ENCODE measurements around the gene PPFIBP2.

PPFIBP2 gene

GRCh38 chr11:7605186-7605943 is 91.6 kb downstream of the PPFIBP2 start:
- Mint-ChIP-seq H3K27ac (no peak overlapping the region), H3K27me3 (no peaks in the 10 kb centered on the region), H3K4me1 (no peaks in the 10 kb centered on the region), H3K9me3 (no peaks in the 10 kb centered on the region), H3K36me3 (peaks cover 10% of the 10 kb centered on the region), H3K4me3 (no peak overlapping the region)
- ATAC-seq (ENCODE audit: low read depth) = no peak
- no peak for DNase-seq (ENCODE audit: low spot score in 2 of 2)

- Mint-ChIP-seq H3K4me1 (no peaks in the 10 kb centered on the region), H3K27ac (no peak overlapping the region), H3K27me3 (no peaks in the 10 kb centered on the region), H3K36me3 (peaks cover 10% of the 10 kb centered on the region), H3K9me3 (no peaks in the 10 kb centered on the region), H3K4me3 (no peak overlapping the region)
- no peak for DNase-seq (ENCODE audit: low spot score in 2 of 2)
- no peak for ATAC-seq (ENCODE audit: low read depth)
Observed at GRCh38 chr11:7606496-7606895, 92.7 kb downstream of the PPFIBP2 start.

GRCh38 chr11:7609015-7609414 is 95.2 kb downstream of the PPFIBP2 start:
- Mint-ChIP-seq H3K36me3 (peaks cover 22% of the 10 kb centered on the region), H3K27ac (no peak overlapping the region), H3K9me3 (no peaks in the 10 kb centered on the region), H3K4me1 (no peaks in the 10 kb centered on the region), H3K4me3 (no peak overlapping the region), H3K27me3 (no peaks in the 10 kb centered on the region)
- ATAC-seq (ENCODE audit: low read depth) = no peak
- DNase-seq (ENCODE audit: low spot score in 2 of 2) = no peak

GRCh38 chr11:7609521-7609920 is 95.7 kb downstream of the PPFIBP2 start:
- Mint-ChIP-seq H3K9me3 (no peaks in the 10 kb centered on the region), H3K4me3 (no peak overlapping the region), H3K27ac (no peak overlapping the region), H3K36me3 (peaks cover 25% of the 10 kb centered on the region), H3K4me1 (no peaks in the 10 kb centered on the region), H3K27me3 (no peaks in the 10 kb centered on the region)
- ATAC-seq (ENCODE audit: low read depth) (no peak), DNase-seq (ENCODE audit: low spot score in 2 of 2) (no peak)

GRCh38 chr11:7610393-7610792 is 96.6 kb downstream of the PPFIBP2 start:
- peaks cover 32% of the 10 kb centered on the region for H3K36me3 Mint-ChIP-seq
- no peaks in the 10 kb centered on the region for H3K27me3 Mint-ChIP-seq
- DNase-seq (ENCODE audit: low spot score in 2 of 2) (no peak), ATAC-seq (ENCODE audit: low read depth) (no peak)
- no peaks in the 10 kb centered on the region for H3K4me1 Mint-ChIP-seq
- H3K9me3 Mint-ChIP-seq = no peaks in the 10 kb centered on the region
- H3K27ac Mint-ChIP-seq = no peak overlapping the region
- no peak overlapping the region for H3K4me3 Mint-ChIP-seq

- Mint-ChIP-seq H3K36me3 (peaks cover 40% of the 10 kb centered on the region), H3K9me3 (no peaks in the 10 kb centered on the region)
Observed at GRCh38 chr11:7611411-7611810, 97.6 kb downstream of the PPFIBP2 start.

GRCh38 chr11:7612056-7612660 is 98.4 kb downstream of the PPFIBP2 start:
- ATAC-seq (ENCODE audit: low read depth) = no peak
- Mint-ChIP-seq H3K27me3 (no peaks in the 10 kb centered on the region), H3K4me3 (no peak overlapping the region), H3K36me3 (peaks cover 47% of the 10 kb centered on the region), H3K9me3 (no peaks in the 10 kb centered on the region), H3K4me1 (no peaks in the 10 kb centered on the region), H3K27ac (no peak overlapping the region)
- no peak for DNase-seq (ENCODE audit: low spot score in 2 of 2)

More at GRCh38 chr11:7611411-7611810, 97.6 kb downstream of the PPFIBP2 start:
- Mint-ChIP-seq H3K27me3 (no peaks in the 10 kb centered on the region), H3K4me3 (no peak overlapping the region), H3K27ac (no peak overlapping the region), H3K4me1 (no peaks in the 10 kb centered on the region)
- DNase-seq (ENCODE audit: low spot score in 2 of 2) (no peak), ATAC-seq (ENCODE audit: low read depth) (no peak)

GRCh38 chr11:7612661-7613393 is 99.0 kb downstream of the PPFIBP2 start:
- ATAC-seq (ENCODE audit: low read depth) = no peak
- DNase-seq (ENCODE audit: low spot score in 2 of 2) = no peak
- Mint-ChIP-seq H3K36me3 (peaks cover 47% of the 10 kb centered on the region), H3K4me1 (no peaks in the 10 kb centered on the region), H3K9me3 (no peaks in the 10 kb centered on the region), H3K27me3 (no peaks in the 10 kb centered on the region), H3K4me3 (no peak overlapping the region), H3K27ac (peak overlapping the region; percentile 62)

GRCh38 chr11:7613394-7613720 is 99.6 kb downstream of the PPFIBP2 start:
- Mint-ChIP-seq H3K4me3 (no peak overlapping the region), H3K36me3 (peaks cover 50% of the 10 kb centered on the region), H3K27me3 (no peaks in the 10 kb centered on the region), H3K4me1 (no peaks in the 10 kb centered on the region), H3K9me3 (no peaks in the 10 kb centered on the region), H3K27ac (peak overlapping the region; percentile 62)
- DNase-seq (ENCODE audit: low spot score in 2 of 2) (no peak), ATAC-seq (ENCODE audit: low read depth) (no peak)

- no peaks in the 10 kb centered on the region for H3K4me1 Mint-ChIP-seq
- peak overlapping the region; percentile 62 for H3K27ac Mint-ChIP-seq
- H3K36me3 Mint-ChIP-seq = peaks cover 52% of the 10 kb centered on the region
- no peak for ATAC-seq (ENCODE audit: low read depth)
- no peaks in the 10 kb centered on the region for H3K9me3 Mint-ChIP-seq
- no peak for DNase-seq (ENCODE audit: low spot score in 2 of 2)
- no peak overlapping the region for H3K4me3 Mint-ChIP-seq
- H3K27me3 Mint-ChIP-seq = no peaks in the 10 kb centered on the region
Observed at GRCh38 chr11:7614656-7615055, 100.9 kb downstream of the PPFIBP2 start.

- H3K27me3 Mint-ChIP-seq = no peaks in the 10 kb centered on the region
- peaks cover 52% of the 10 kb centered on the region for H3K36me3 Mint-ChIP-seq
- no peaks in the 10 kb centered on the region for H3K9me3 Mint-ChIP-seq
- ATAC-seq (ENCODE audit: low read depth) = no peak
- H3K4me1 Mint-ChIP-seq = no peaks in the 10 kb centered on the region
- H3K27ac Mint-ChIP-seq = no peak overlapping the region
- DNase-seq (ENCODE audit: low spot score in 2 of 2) = no peak
- no peak overlapping the region for H3K4me3 Mint-ChIP-seq
Observed at GRCh38 chr11:7617032-7617431, 103.2 kb downstream of the PPFIBP2 start.

- peaks cover 42% of the 10 kb centered on the region for H3K36me3 Mint-ChIP-seq
- DNase-seq (ENCODE audit: low spot score in 2 of 2) (no peak), ATAC-seq (ENCODE audit: low read depth) (no peak)
- H3K4me3 Mint-ChIP-seq = no peak overlapping the region
- H3K27me3 Mint-ChIP-seq = no peaks in the 10 kb centered on the region
- H3K9me3 Mint-ChIP-seq = no peaks in the 10 kb centered on the region
- H3K4me1 Mint-ChIP-seq = no peaks in the 10 kb centered on the region
- no peak overlapping the region for H3K27ac Mint-ChIP-seq
Observed at GRCh38 chr11:7619322-7619721, 105.5 kb downstream of the PPFIBP2 start.

- H3K27me3 Mint-ChIP-seq = no peaks in the 10 kb centered on the region
- no peak overlapping the region for H3K4me3 Mint-ChIP-seq
- no peak for DNase-seq (ENCODE audit: low spot score in 2 of 2)
- no peaks in the 10 kb centered on the region for H3K4me1 Mint-ChIP-seq
- ATAC-seq (ENCODE audit: low read depth) = no peak
- H3K27ac Mint-ChIP-seq = no peak overlapping the region
- peaks cover 40% of the 10 kb centered on the region for H3K36me3 Mint-ChIP-seq
- H3K9me3 Mint-ChIP-seq = no peaks in the 10 kb centered on the region
Observed at GRCh38 chr11:7621090-7621489, 107.3 kb downstream of the PPFIBP2 start.

- no peak overlapping the region for H3K27ac Mint-ChIP-seq
- H3K4me3 Mint-ChIP-seq = no peak overlapping the region
- ATAC-seq (ENCODE audit: low read depth) = no peak
Observed at GRCh38 chr11:7621554-7621953, 107.8 kb downstream of the PPFIBP2 start.

More at GRCh38 chr11:7621554-7621953, 107.8 kb downstream of the PPFIBP2 start:
- H3K27me3 Mint-ChIP-seq = no peaks in the 10 kb centered on the region
- peaks cover 39% of the 10 kb centered on the region for H3K36me3 Mint-ChIP-seq
- DNase-seq (ENCODE audit: low spot score in 2 of 2) = no peak
- no peaks in the 10 kb centered on the region for H3K4me1 Mint-ChIP-seq
- H3K9me3 Mint-ChIP-seq = no peaks in the 10 kb centered on the region
